Stimulated activated CD4-positive, alpha-beta T cell treated with anti-CD3 and anti-CD28 coated beads, Interleukin-1b, Interleukin-23, amount 100 ng/mL, for 24 hours (primary cell): ENCODE measurements around the gene LIN28B.

Experiments used
- DNase-seq, 4 experiments: peaks; one replicate each; pipeline ENCODE4 v3.0.0-alpha.2; 2020; ENCODE audit warnings: low read depth in 4 of 4, low spot score in 1 of 4

Gene LIN28B

GRCh38 chr6:105108631-105109262, 151.8 kb downstream of the LIN28B start:
- DNase-seq, result no peak

- no peak for DNase-seq
These were observed 153.3 kb downstream of the LIN28B start for GRCh38 chr6:105109955-105110895.

- DNase-seq, result no peak
These were observed 154.2 kb downstream of the LIN28B start for GRCh38 chr6:105111105-105111504.

GRCh38 chr6:105111871-105112270, 155.0 kb downstream of the LIN28B start:
- DNase-seq, result no peak

GRCh38 chr6:105112577-105112976, 155.7 kb downstream of the LIN28B start:
- DNase-seq, result no peak

GRCh38 chr6:105113422-105113821, 156.5 kb downstream of the LIN28B start:
- DNase-seq, result no peak

GRCh38 chr6:105116150-105116549, 159.2 kb downstream of the LIN28B start:
- no peak for DNase-seq

- no peak for DNase-seq
These were observed 163.7 kb downstream of the LIN28B start for GRCh38 chr6:105120570-105120969.

- DNase-seq, result no peak
These were observed 165.1 kb downstream of the LIN28B start for GRCh38 chr6:105121981-105122380.

- DNase-seq, result no peak
These were observed 165.8 kb downstream of the LIN28B start for GRCh38 chr6:105122717-105123116.
